Astrocyte of the cerebellum (primary cell): ENCODE data around the gene ERBIN.
"Not testable (repeated sequence)": the region's sequence is repeated elsewhere in the genome, so short reads cannot be mapped to it uniquely, and the experiment has no call there.

Source experiments
- DNase-seq: peaks from one replicate; pipeline ENCODE4 v3.0.0-alpha.2; 2011; ENCODE audit warnings: low read depth
- H3K4me3 ChIP-seq: 2 replicates; pipeline ENCODE4 v1.5.1; 2011; ENCODE audit warnings: mild to moderate bottlenecking, low read depth, low read length, moderate library complexity
- in situ Hi-C: cut with HindIII; loops from 2 replicates; pipeline ENCODE4 v1.10.0; 2017; ENCODE audit warnings: low sequenced_read_pairs
- TF ChIP-seq, protein P1 (sequence below): IDR thresholded peaks from 2 replicates; pipeline ENCODE4 v1.5.1; 2012; ENCODE audit warnings: low read length, low read depth, moderate library complexity, mild to moderate bottlenecking; ENCODE audit errors: missing control alignments

Gene ERBIN

DNA sequence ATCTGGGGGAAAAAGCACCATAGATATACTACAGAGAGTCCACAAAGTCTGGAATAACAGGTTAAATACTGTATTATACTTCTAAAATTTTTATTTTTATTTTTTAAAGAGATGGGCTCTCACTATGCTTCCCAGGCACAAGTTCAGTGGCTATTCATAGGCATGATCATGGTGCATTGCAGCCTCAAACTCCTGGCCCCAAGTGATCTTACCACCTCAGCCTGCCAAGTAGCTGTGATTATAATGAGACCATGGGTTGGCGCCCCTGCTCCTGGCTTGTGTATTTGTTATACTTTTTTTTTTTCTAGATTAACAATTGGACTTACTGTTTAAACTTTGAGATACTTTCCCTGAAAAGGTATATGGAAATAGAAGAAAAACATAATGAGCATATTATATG is 25.9 kb downstream of the ERBIN start:
- in situ Hi-C loops = no loop called here
- DNase-seq = no peak
- H3K4me3 ChIP-seq = no peak overlapping the region
- TF ChIP-seq, protein P1, sequence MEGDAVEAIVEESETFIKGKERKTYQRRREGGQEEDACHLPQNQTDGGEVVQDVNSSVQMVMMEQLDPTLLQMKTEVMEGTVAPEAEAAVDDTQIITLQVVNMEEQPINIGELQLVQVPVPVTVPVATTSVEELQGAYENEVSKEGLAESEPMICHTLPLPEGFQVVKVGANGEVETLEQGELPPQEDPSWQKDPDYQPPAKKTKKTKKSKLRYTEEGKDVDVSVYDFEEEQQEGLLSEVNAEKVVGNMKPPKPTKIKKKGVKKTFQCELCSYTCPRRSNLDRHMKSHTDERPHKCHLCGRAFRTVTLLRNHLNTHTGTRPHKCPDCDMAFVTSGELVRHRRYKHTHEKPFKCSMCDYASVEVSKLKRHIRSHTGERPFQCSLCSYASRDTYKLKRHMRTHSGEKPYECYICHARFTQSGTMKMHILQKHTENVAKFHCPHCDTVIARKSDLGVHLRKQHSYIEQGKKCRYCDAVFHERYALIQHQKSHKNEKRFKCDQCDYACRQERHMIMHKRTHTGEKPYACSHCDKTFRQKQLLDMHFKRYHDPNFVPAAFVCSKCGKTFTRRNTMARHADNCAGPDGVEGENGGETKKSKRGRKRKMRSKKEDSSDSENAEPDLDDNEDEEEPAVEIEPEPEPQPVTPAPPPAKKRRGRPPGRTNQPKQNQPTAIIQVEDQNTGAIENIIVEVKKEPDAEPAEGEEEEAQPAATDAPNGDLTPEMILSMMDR = no peak

DNA sequence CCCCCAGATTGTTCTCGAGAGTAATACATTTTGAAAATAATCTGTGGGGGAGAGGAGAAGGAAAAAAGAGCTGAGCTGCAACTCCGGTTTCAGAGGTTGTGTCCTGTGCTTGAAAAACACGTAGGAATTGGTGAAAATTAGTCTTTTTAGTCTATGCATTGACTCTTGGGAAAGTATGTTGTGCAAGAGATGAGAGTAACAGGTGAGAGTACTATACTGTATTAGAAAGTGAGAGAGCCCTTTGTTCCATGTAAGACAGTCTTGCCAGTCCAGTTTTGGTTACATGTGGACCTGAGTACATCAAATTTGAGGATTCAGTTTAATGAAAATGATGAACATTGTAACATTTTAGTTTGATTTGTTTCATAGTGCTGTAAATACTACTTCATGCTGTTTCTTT is 27.8 kb downstream of the ERBIN start:
- TF ChIP-seq, protein P1 = no peak
- in situ Hi-C loops = no loop called here
- H3K4me3 ChIP-seq = no peak overlapping the region
- no peak for DNase-seq

DNA sequence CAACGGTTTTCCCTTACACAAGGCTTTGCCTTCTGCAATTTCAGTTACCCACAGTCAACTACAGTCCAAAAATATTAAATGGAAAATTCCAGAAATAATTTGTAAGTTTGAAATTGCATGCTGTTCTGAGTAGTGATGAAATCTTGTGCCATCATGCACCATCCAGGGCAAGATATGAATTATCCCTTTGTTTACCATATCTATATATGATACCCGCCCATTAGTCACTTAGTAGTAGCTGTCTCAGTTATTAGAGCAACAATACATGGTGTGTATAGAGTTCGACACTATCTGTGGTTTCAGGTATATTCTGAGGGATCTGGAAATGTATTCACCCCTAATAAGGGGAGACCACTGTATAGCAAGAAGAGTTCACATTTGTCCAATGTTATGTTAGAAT is 29.4 kb downstream of the ERBIN start:
- TF ChIP-seq, protein P1 = no peak
- no peak for DNase-seq
- no peak overlapping the region for H3K4me3 ChIP-seq
- in situ Hi-C loops = no loop called here

DNA sequence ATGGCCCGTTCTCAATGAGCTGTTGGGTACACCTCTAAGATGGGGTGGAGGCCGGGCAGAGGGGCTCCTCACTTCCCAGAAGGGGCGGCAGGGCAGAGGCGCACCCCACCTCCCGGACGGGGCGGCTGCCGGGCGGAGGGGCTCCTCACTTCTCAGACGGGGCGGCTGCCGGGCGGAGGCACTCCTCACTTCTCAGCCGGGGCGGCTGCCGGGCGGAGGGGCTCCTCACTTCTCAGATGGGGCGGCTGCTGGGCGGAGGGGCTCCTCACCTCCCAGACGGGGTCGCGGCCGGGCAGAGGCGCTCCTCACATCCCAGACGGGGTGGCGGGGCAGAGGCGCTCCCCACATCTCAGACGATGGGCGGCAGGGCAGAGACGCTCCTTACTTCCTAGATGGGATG is 31.3 kb downstream of the ERBIN start:
- H3K4me3 ChIP-seq, DNase-seq, in situ Hi-C loops: not testable (repeated sequence)

DNA sequence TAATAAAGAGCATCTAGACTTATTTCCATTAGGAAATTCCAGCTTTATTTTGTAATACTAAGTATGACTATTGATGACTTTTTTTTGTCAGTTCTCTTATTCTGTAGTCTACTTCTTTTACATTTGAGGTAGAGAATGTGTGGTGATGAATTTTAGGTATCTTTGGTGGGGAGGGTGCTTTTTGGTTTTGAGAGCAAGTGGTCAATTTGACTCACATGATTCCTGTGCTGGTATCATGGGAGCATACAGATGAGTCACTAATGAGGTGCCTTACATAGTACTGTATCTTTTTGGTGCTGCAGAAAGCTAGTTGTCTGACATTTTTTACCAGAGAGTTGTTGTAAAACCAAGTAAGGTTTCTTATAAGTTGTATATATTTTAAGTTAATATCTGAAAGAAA is 35.3 kb downstream of the ERBIN start:
- DNase-seq = peak; percentile 13
- in situ Hi-C loops = no loop called here
- H3K4me3 ChIP-seq = no peak overlapping the region
- TF ChIP-seq, protein P1 = no peak

DNA sequence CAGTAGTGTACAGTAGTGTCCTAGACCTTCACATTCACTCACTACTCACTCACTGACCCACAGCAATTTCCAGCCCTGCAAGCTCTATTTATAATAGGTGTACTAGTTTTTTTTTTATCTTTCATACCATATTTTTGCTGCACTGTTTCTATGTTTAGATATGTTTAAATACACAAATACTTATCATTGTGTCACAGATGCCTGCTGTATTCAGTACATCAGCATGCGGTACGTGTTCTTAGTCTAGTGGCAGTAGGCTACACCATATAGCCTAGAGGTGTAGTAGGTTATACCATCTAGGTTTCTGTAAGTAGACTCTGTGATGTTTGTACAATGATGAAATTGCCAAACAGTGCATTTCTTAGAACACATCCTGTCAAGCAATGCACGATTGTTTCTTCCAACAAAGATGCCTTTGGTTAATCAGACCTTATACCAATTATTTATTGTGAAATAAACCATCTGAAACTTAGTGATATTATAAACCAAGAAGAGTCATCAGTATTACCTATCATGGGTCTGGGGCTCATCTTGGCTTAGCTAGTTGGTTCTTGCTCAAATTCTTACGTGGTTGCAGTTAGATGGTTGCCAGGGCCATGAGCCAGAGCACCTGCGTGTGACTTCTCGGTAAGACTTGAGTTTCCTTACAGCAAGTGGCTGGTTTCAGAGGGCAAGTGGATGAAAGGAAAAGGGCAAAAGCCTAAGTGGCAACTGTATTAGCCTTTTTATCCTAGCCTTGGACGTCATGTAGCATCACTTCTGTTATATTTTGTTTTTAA is 41.1 kb downstream of the ERBIN start:
- no peak for DNase-seq
- TF ChIP-seq, protein P1 = no peak
- no peak overlapping the region for H3K4me3 ChIP-seq
- in situ Hi-C loops = no loop called here

DNA sequence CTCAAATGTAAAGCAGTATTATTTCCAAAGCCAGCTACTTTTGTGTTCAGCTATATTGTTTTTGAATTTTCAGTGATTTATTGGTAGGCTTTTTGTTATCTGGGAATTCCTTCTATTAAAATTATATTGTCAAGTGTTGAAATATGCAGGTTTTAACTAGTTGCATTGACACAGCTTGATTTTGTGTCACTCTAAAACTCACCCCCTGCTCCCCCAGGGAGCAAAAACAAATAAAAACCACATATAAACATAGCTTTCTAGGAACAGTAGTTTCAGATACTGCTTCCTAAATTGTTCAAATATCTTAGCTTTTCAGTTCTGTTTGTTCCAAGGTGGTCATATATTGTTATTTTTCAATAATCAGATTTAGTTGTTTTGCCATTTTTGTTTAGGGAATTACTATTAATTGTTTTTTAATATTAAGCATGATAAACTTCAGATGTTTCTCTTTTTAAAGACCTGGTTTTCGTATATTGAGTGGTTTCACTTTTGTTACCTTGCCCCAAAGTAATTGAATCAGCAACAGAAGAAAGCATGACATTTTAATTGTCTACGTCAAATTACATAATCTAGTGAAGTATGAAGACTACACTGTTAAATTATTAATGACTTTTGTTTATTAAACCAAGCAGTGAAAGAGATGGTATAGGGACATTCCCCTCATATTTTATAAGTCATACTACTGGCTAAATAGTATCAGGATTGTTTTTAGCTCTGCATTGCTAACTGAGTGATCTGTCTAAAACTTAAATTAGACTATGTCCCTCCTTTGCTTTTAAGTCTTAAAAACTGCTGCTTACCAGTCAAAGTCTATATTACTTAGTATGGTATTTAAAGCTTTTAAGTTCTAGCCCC is 43.4 kb downstream of the ERBIN start:
- no peak for DNase-seq
- TF ChIP-seq, protein P1 = no peak
- in situ Hi-C loops = no loop called here
- no peak overlapping the region for H3K4me3 ChIP-seq
